H1 (cell line): ENCODE measurements around the gene KIF2C. TPM values are rescaled to one million over a fixed set of nuclear protein-coding genes. Genes with fewer than 3 reads are reported as not detected.

Experiments
- CTCF ChIA-PET: fragments of 300-600 bp; sonication (Branson Sonifier 250); formaldehyde crosslinking; loops from one replicate; lab custom pipeline; 2021; ENCODE audit not compliant: partially characterized antibody; lab: Charles Lee
- POLR2A ChIA-PET: fragments of 300-600 bp; sonication (Branson Sonifier 250); formaldehyde crosslinking; loops from one replicate; lab custom pipeline; 2021; ENCODE audit warnings: inconsistent platforms; ENCODE audit not compliant: partially characterized antibody; lab: Charles Lee
- DNase-seq, 2 experiments: peaks; one replicate each; pipeline versions ENCODE4 v3.0.0 to v3.0.0-alpha.2; 2010 to 2022; ENCODE audit warnings: low spot score in 2 of 2, low read depth in 1 of 2, mixed read lengths in 1 of 2
- FAIRE-seq: peaks from 2 replicates; lab custom pipeline; 2011; peaks lifted over from hg19 to GRCh38; lab: Jason Lieb, UNC
- H2AFZ ChIP-seq: 2 replicates; pipeline ENCODE4 v1.8.1; 2012; ENCODE audit warnings: low read length, inconsistent platforms
- H2AK5ac ChIP-seq: 2 replicates; pipeline ENCODE4 v1.6.1; 2013; ENCODE audit warnings: low read depth, low read length
- H2BK120ac ChIP-seq: replicated peaks from 2 replicates; pipeline ENCODE3; 2013; ENCODE audit warnings: low read depth, low read length, inconsistent platforms
- H2BK12ac ChIP-seq: 2 replicates; pipeline ENCODE4 v1.6.1; 2013; ENCODE audit warnings: low read depth, low read length
- H2BK15ac ChIP-seq: 2 replicates; pipeline ENCODE4 v1.6.1; 2013; ENCODE audit warnings: low read length
- H2BK20ac ChIP-seq: 2 replicates; pipeline ENCODE4 v1.6.1; 2013; ENCODE audit warnings: low read length
- H2BK5ac ChIP-seq: 2 replicates; pipeline ENCODE4 v1.6.1; 2013; ENCODE audit warnings: low read depth, low read length
- H3K14ac ChIP-seq: 2 replicates; pipeline ENCODE4 v1.6.1; 2013; ENCODE audit warnings: inconsistent platforms; ENCODE audit not compliant: insufficient read length
- H3K18ac ChIP-seq: 2 replicates; pipeline ENCODE4 v1.6.1; 2013; ENCODE audit warnings: low read length; ENCODE audit errors: extremely low read depth
- H3K23ac ChIP-seq: 2 replicates; pipeline ENCODE4 v1.6.1; 2013; ENCODE audit warnings: inconsistent platforms; ENCODE audit not compliant: insufficient read length
- H3K23me2 ChIP-seq: 2 replicates; pipeline ENCODE4 v1.6.1; 2013; ENCODE audit warnings: low read depth, low read length
- H3K27ac ChIP-seq: 2 replicates; pipeline ENCODE4 v1.6.1; 2011; ENCODE audit warnings: low read depth, low read length, inconsistent platforms
- H3K27me3 ChIP-seq, 4 experiments: replicated peaks in 1 of 4; 1 replicate in 1 of 4; 2 replicates in 3 of 4; pipeline versions ENCODE4 v1.6.1 to v1.8.1; 2011 to 2013; ENCODE audit warnings: low read length in 3 of 4, mild to moderate bottlenecking in 3 of 4, inconsistent platforms in 2 of 4, mixed read lengths in 2 of 4, moderate library complexity in 1 of 4; ENCODE audit not compliant: control insufficient read depth in 3 of 4, insufficient read depth in 3 of 4; ENCODE audit errors: extremely low read depth in 1 of 4
- H3K36me3 ChIP-seq, 4 experiments: 2 replicates each; pipeline versions ENCODE4 v1.6.1 to v1.8.1; 2011 to 2013; ENCODE audit warnings: mild to moderate bottlenecking in 4 of 4, low read length in 3 of 4, moderate library complexity in 2 of 4, control low read depth in 1 of 4, inconsistent platforms in 1 of 4; ENCODE audit not compliant: insufficient read depth in 4 of 4, control insufficient read depth in 2 of 4
- H3K4ac ChIP-seq: replicated peaks from 2 replicates; pipeline ENCODE3; 2013; ENCODE audit warnings: low read length, low read depth, mixed read lengths, inconsistent platforms; ENCODE audit not compliant: insufficient read length
- H3K4me1 ChIP-seq, 4 experiments: replicated peaks in 1 of 4; 1 replicate in 1 of 4; 2 replicates in 3 of 4; pipeline versions ENCODE4 v1.6.1 to v1.8.1; 2011 to 2013; ENCODE audit warnings: low read length in 3 of 4, inconsistent platforms in 2 of 4, mixed read lengths in 1 of 4; ENCODE audit not compliant: insufficient read depth in 4 of 4, control insufficient read depth in 3 of 4
- H3K4me2 ChIP-seq, 2 experiments: 2 replicates each; pipeline versions ENCODE4 v1.6.1 to v1.8.1; 2011 to 2013; ENCODE audit warnings: low read depth in 2 of 2, low read length in 2 of 2, control low read depth in 1 of 2, inconsistent platforms in 1 of 2, mild to moderate bottlenecking in 1 of 2; ENCODE audit not compliant: insufficient read depth in 1 of 2
- H3K4me3 ChIP-seq, 4 experiments: fragments of 200-600, 300-600 bp in 1 of 4; sonication (generic), shearing (Covaris generic), sonication (Bioruptor Twin) in 1 of 4; 2 replicates each; pipeline versions ENCODE4 v1.5.1 to v1.8.1; 2011 to 2016; ENCODE audit warnings: low read length in 4 of 4, low read depth in 3 of 4, control low read depth in 2 of 4, inconsistent platforms in 2 of 4, mild to moderate bottlenecking in 2 of 4, mixed read lengths in 1 of 4, moderate library complexity in 1 of 4; ENCODE audit not compliant: insufficient read depth in 2 of 4; ENCODE audit errors: extremely low read depth in 1 of 4
- H3K56ac ChIP-seq: replicated peaks from 2 replicates; pipeline ENCODE3; 2013; ENCODE audit warnings: low read depth, mild to moderate bottlenecking, mixed read lengths, low read length, inconsistent platforms; ENCODE audit not compliant: insufficient read length
- H3K79me1 ChIP-seq: 2 replicates; pipeline ENCODE4 v1.6.1; 2013; ENCODE audit warnings: low read depth, low read length, control low read depth
- H3K79me2 ChIP-seq, 2 experiments: 2 replicates each; pipeline versions ENCODE4 v1.6.1 to v1.8.1; 2012 to 2013; ENCODE audit warnings: low read length in 2 of 2, mild to moderate bottlenecking in 2 of 2, inconsistent platforms in 1 of 2; ENCODE audit not compliant: insufficient read depth in 2 of 2, control insufficient read depth in 1 of 2
- H3K9ac ChIP-seq, 4 experiments: replicated peaks in 1 of 4; 1 replicate in 1 of 4; 2 replicates in 3 of 4; pipeline versions ENCODE4 v1.6.1 to v1.8.1; 2011 to 2013; ENCODE audit warnings: low read depth in 3 of 4, low read length in 3 of 4, control low read depth in 2 of 4, mild to moderate bottlenecking in 2 of 4, moderate library complexity in 2 of 4, inconsistent platforms in 1 of 4; ENCODE audit errors: extremely low read depth in 1 of 4
- H3K9me3 ChIP-seq, 2 experiments: 2 replicates each; pipeline versions ENCODE4 v1.6.1 to v1.8.1; 2012 to 2013; ENCODE audit warnings: mild to moderate bottlenecking in 2 of 2, moderate library complexity in 2 of 2, control low read depth in 1 of 2, inconsistent platforms in 1 of 2, low read depth in 1 of 2, low read length in 1 of 2, mixed read lengths in 1 of 2; ENCODE audit not compliant: insufficient read depth in 2 of 2
- H4K20me1 ChIP-seq, 2 experiments: replicated peaks in 1 of 2; 2 replicates each; pipeline versions ENCODE3 to v1.8.1; 2011 to 2013; ENCODE audit warnings: inconsistent platforms in 2 of 2, low read length in 2 of 2, mild to moderate bottlenecking in 1 of 2; ENCODE audit not compliant: insufficient read depth in 2 of 2, control insufficient read depth in 1 of 2
- H4K5ac ChIP-seq: 2 replicates; pipeline ENCODE4 v1.6.1; 2013; ENCODE audit warnings: low read length, low read depth, mixed read lengths, inconsistent platforms; ENCODE audit not compliant: insufficient read length
- H4K8ac ChIP-seq: 2 replicates; pipeline ENCODE4 v1.8.0; 2013; ENCODE audit warnings: mild to moderate bottlenecking, moderate library complexity, low read length, inconsistent platforms; ENCODE audit not compliant: insufficient read depth; ENCODE audit errors: extremely low read depth
- H4K91ac ChIP-seq: replicated peaks from 2 replicates; pipeline ENCODE3; 2013; ENCODE audit warnings: low read length, mixed read lengths, inconsistent platforms; ENCODE audit not compliant: insufficient read length
- ATF2 ChIP-seq: IDR thresholded peaks from 2 replicates; pipeline ENCODE4 v1.6.1; 2012; ENCODE audit warnings: low read length, inconsistent platforms
- CTCF ChIP-seq, 3 experiments: IDR thresholded peaks; 1 replicate in 2 of 3; 2 replicates in 1 of 3; pipeline versions ENCODE4 v1.5.1 to v1.6.1; 2011; ENCODE audit warnings: low read length in 3 of 3, mild to moderate bottlenecking in 3 of 3, inconsistent platforms in 2 of 3, low read depth in 1 of 3, moderate library complexity in 1 of 3; ENCODE audit not compliant: insufficient read depth in 1 of 3; ENCODE audit errors: control extremely low read depth in 1 of 3
- KDM5A ChIP-seq: fragments of 200-600 bp; IDR thresholded peaks from 2 replicates; pipeline ENCODE4 v1.7.1; 2012; ENCODE audit warnings: mild to moderate bottlenecking, low read length, inconsistent platforms, mixed read lengths
- POLR2A ChIP-seq, 2 experiments: IDR thresholded peaks; 1 replicate in 1 of 2; 2 replicates in 1 of 2; pipeline ENCODE4 v1.6.1; 2011; ENCODE audit warnings: low read depth in 2 of 2, low read length in 2 of 2, mild to moderate bottlenecking in 2 of 2; ENCODE audit errors: control extremely low read depth in 1 of 2
- POLR2AphosphoS5 ChIP-seq: IDR thresholded peaks from 2 replicates; pipeline ENCODE4 v1.6.1; 2011; ENCODE audit warnings: low read depth, low read length
- TAF7 ChIP-seq: optimal IDR thresholded peaks from 2 replicates; pipeline ENCODE3; 2011; ENCODE audit warnings: low read depth, mild to moderate bottlenecking, inconsistent platforms, low read length, moderate library complexity, borderline replicate concordance
- TBP ChIP-seq: IDR thresholded peaks from 2 replicates; pipeline ENCODE4 v1.6.1; 2011; ENCODE audit warnings: low read depth, low read length, improper control_type of control experiment
- WGBS, 2 experiments: shearing (Covaris generic) in 1 of 2; methylation state at CpG; one replicate each; pipeline versions ENCODE4 v1.1.6 to v1.1.7; 2013 to 2015; ENCODE audit warnings: low lambda C conversion rate in 2 of 2, mixed read lengths in 2 of 2, inconsistent platforms in 1 of 2, low coverage in 1 of 2, missing lambda C conversion rate in 1 of 2; ENCODE audit not compliant: insufficient replicate concordance in 2 of 2, insufficient coverage in 1 of 2, insufficient read length in 1 of 2; ENCODE audit errors: extremely low coverage in 1 of 2, missing lambda C conversion rate in 1 of 2; 5-methylcytosine and 5-hydroxymethylcytosine counted together
- polyA plus RNA-seq, 7 experiments: library from polyadenylated mRNA; depleted of rRNA in 3 of 7; stranded (reverse) in 5 of 7; unstranded in 2 of 7; fragments of >200 nt in 5 of 7; fragments of 200-250 nt in 2 of 7; gene quantifications; 1 replicate in 5 of 7; 2 replicates in 1 of 7; 4 replicates in 1 of 7; pipeline versions ENCODE4 v1.2.1 to v1.2.3, GENCODE V29; 2011 to 2013; ENCODE audit warnings: missing spikeins in 2 of 7, mixed read lengths in 2 of 7
- total RNA-seq: library from RNA; stranded (reverse); fragmentation: NEBNext Ultra II Directional; extraction: Animal tissue kit (Norgen Biotek cat#: 25700); gene quantifications from 2 replicates; pipeline ENCODE4 v1.2.1, GENCODE V29; 2021

The KIF2C gene
- total and polyA plus RNA-seq, 2 of the 8 experiments (the other 6 are each of a cell fraction or from before 2014, with no cell fraction given), result 41.8 to 68.1 TPM

- Histone ChIP-seq H2BK15ac (peak overlapping the region; percentile 100; the same call in 1 of the 2 replicates), H3K27me3 (peaks cover 0 to 4% (median 1%) of the 10 kb centered on the region in 4 experiments; a peak in 4 of 7 replicates), H3K23ac (no peak overlapping the region), H3K56ac (no peak overlapping the region), H3K18ac (peak overlapping the region; percentile 84), H3K4ac (peak overlapping the region; percentile 71), H4K5ac (peak overlapping the region; percentile 69), H2AFZ (no peak overlapping the region), H4K91ac (peak overlapping the region; percentile 92), H3K4me3 (peak overlapping the region in 2 of 4 experiments; percentile 5 to 37; a peak in 3 of 8 replicates), H3K79me2 (no peaks in the 10 kb centered on the region), H2AK5ac (peak overlapping the region; percentile 97), H3K79me1 (no peaks in the 10 kb centered on the region), H2BK20ac (peak overlapping the region; percentile 99), H3K4me2 (peak overlapping the region; percentile 56 to 58), H3K9ac (peak overlapping the region in 3 of 4 experiments; percentile 42 to 80 (median 74); a peak in 4 of 7 replicates), H3K14ac (no peak overlapping the region), H3K4me1 (peaks cover 10 to 37% (median 28%) of the 10 kb centered on the region in 4 experiments), H4K8ac (peak overlapping the region; percentile 84; the same call in 1 of the 2 replicates), H3K9me3 (no peaks in the 10 kb centered on the region), H2BK120ac (peak overlapping the region; percentile 71), H3K23me2 (no peaks in the 10 kb centered on the region), H3K27ac (peak overlapping the region; percentile 96), H2BK12ac (peak overlapping the region; percentile 100), H2BK5ac (peak overlapping the region; percentile 98), H4K20me1 (no peaks in the 10 kb centered on the region), H3K36me3 (peaks cover 0 to 16% (median 6%) of the 10 kb centered on the region in 4 experiments; a peak in 5 of 8 replicates)
- POLR2A ChIA-PET, result interaction anchor here (0.6 to 19.2 kb wide), 18 partner anchors 8 to 527 kb away, joined by 3 to 547 read pairs (median 11); partner anchors contain the start of genes BEST4, PLK3 and RPS8
- CTCF ChIA-PET, result interaction anchor here (0.5 to 5.4 kb wide), 12 partner anchors 11 to 84 kb away, joined by 3 to 37 read pairs (median 10); partner anchors contain the start of genes BEST4 and RNU5D-1
- 56% methylated on average over 16 of the region's 16 CpGs; no CpG with 5 or more reads in 1 of the 2 experiments for WGBS, 2 experiments
- FAIRE-seq (peak; percentile 63), DNase-seq (peak in 1 of 2 experiments; percentile 89)
- TF ChIP-seq CTCF (IDR thresholded peaks at IDR 0.05; ENCODE audit: control extremely low read depth in 1 of 3, insufficient read depth in 1 of 3, low read depth in 1 of 3, low read length in 3 of 3) (no peak), POLR2A (IDR thresholded peaks at IDR 0.05; ENCODE audit: control extremely low read depth in 1 of 2, low read depth in 2 of 2, low read length in 2 of 2) (peak in 1 of 2 experiments; percentile 80; a peak in 2 of 3 replicates), TAF7 (no peak), ATF2 (peak; percentile 38), TBP (peak; percentile 75), KDM5A (no peak), POLR2AphosphoS5 (peak; percentile 79; the same call in 1 of the 2 replicates)
Observed at GRCh38 chr1:44807364-44808062, 67.9 kb downstream of the KIF2C start.
